A673 (cell line): ENCODE results near the gene PNKD. TPM values are rescaled to one million over a fixed set of nuclear protein-coding genes. Genes with fewer than 3 reads are reported as not detected.

Experiments
- BruUV-seq: library from RNA; stranded (reverse); fragments of 400-500 nt; replicated peaks from 2 replicates; lab custom pipeline; 2021; lab: Mats Ljungman, UMichigan
- CTCF ChIA-PET: fragments of 300-600 bp; sonication (Branson Sonifier 250); formaldehyde crosslinking; loops from one replicate; lab custom pipeline; 2022; ENCODE audit warnings: antibody characterized with exemption; lab: Charles Lee
- POLR2A ChIA-PET: fragments of 300-600 bp; sonication (Branson Sonifier 250); formaldehyde crosslinking; loops from one replicate; lab custom pipeline; 2022; ENCODE audit warnings: antibody characterized with exemption; ENCODE audit not compliant: low non-redundant PET; lab: Charles Lee
- DNase-seq: peaks from one replicate; pipeline ENCODE4 v3.0.0-alpha.2; 2015; ENCODE audit warnings: low spot score
- H3K27ac ChIP-seq: fragments of 200-600 bp; sonication (generic); 2 replicates; pipeline ENCODE4 v1.5.1; 2016; ENCODE audit warnings: mixed run types, low read depth, mild to moderate bottlenecking, mixed read lengths, antibody characterized with exemption, low read length; ENCODE audit not compliant: poor library complexity, severe bottlenecking
- H3K27me3 ChIP-seq: fragments of 200-600 bp; sonication (generic); replicated peaks from 2 replicates; pipeline ENCODE4 v1.6.1; 2017; ENCODE audit warnings: mixed run types, low read depth, mild to moderate bottlenecking, mixed read lengths, antibody characterized with exemption, low read length; ENCODE audit not compliant: insufficient read depth, poor library complexity
- H3K36me3 ChIP-seq: fragments of 200-600 bp; sonication (generic); 2 replicates; pipeline ENCODE4 v1.6.1; 2016; ENCODE audit warnings: mixed run types, mild to moderate bottlenecking, mixed read lengths, antibody characterized with exemption, low read length; ENCODE audit not compliant: insufficient read depth, poor library complexity, severe bottlenecking
- H3K4me1 ChIP-seq: fragments of 200-600 bp; sonication (generic); 2 replicates; pipeline ENCODE4 v1.6.1; 2017; ENCODE audit warnings: mixed run types, mild to moderate bottlenecking, mixed read lengths, antibody characterized with exemption, low read length; ENCODE audit not compliant: insufficient read depth, poor library complexity, severe bottlenecking
- H3K4me3 ChIP-seq: fragments of 200-600 bp; sonication (generic); 2 replicates; pipeline ENCODE4 v1.5.1; 2016; ENCODE audit warnings: low read depth, mixed run types, mild to moderate bottlenecking, mixed read lengths, low read length; ENCODE audit not compliant: poor library complexity, severe bottlenecking
- H3K9me3 ChIP-seq: fragments of 200-600 bp; sonication (generic); 2 replicates; pipeline ENCODE4 v1.6.1; 2016; ENCODE audit warnings: mixed run types, low read depth, mild to moderate bottlenecking, mixed read lengths, antibody characterized with exemption, low read length; ENCODE audit not compliant: poor library complexity, severe bottlenecking
- CTCF ChIP-seq: fragments of 300-800, 200-600 bp; sonication (generic); conservative IDR thresholded peaks from 2 replicates; pipeline ENCODE4 v1.5.1; 2017; ENCODE audit warnings: low read depth, mild to moderate bottlenecking, antibody characterized with exemption, low read length, moderate library complexity, mixed read lengths
- EZH2 ChIP-seq: fragments of 200-600 bp; sonication (generic); IDR thresholded peaks from 2 replicates; pipeline ENCODE4 v1.6.1; 2017; ENCODE audit warnings: borderline replicate concordance, low read depth, mild to moderate bottlenecking, mixed read lengths, antibody characterized with exemption, low read length; ENCODE audit not compliant: poor library complexity, severe bottlenecking
- intact Hi-C: fragments of 100-400 bp; cut with micrococcal nuclease; formaldehyde crosslinking; loops from one replicate; pipeline ENCODE4 v1.10.0; 2022; ENCODE audit not compliant: unreplicated experiment
- total RNA-seq: library from RNA; stranded (reverse); gene quantifications from 2 replicates; pipeline ENCODE4 v1.2.3, GENCODE V29; 2021

The PNKD gene
- total RNA-seq, 1 experiment from 2014 or later = 36.7 TPM

- no TSS peak for BruUV-seq
- POLR2A ChIA-PET = no interaction called here
- no peak for TF ChIP-seq EZH2
- no peak for TF ChIP-seq CTCF
- Histone ChIP-seq H3K4me1 (no peaks in the 10 kb centered on the region), H3K27ac (no peak overlapping the region), H3K27me3 (no peaks in the 10 kb centered on the region), H3K36me3 (peaks cover 84% of the 10 kb centered on the region), H3K4me3 (no peak overlapping the region), H3K9me3 (no peaks in the 10 kb centered on the region)
- CTCF ChIA-PET = no interaction called here
- intact Hi-C loops = no loop called here
- DNase-seq = no peak
Measured at GRCh38 chr2:218252509-218253231, 17.6 kb upstream of the PNKD start.

GRCh38 chr2:218253232-218253625 lies 17.1 kb upstream of the PNKD start:
- intact Hi-C loops = no loop called here
- BruUV-seq = no TSS peak
- Histone ChIP-seq H3K4me1 (no peaks in the 10 kb centered on the region), H3K9me3 (no peaks in the 10 kb centered on the region), H3K36me3 (peaks cover 78% of the 10 kb centered on the region), H3K4me3 (no peak overlapping the region), H3K27me3 (no peaks in the 10 kb centered on the region), H3K27ac (no peak overlapping the region)
- POLR2A ChIA-PET = no interaction called here
- no peak for TF ChIP-seq CTCF
- TF ChIP-seq EZH2 = no peak
- CTCF ChIA-PET = no interaction called here
- DNase-seq = no peak

- H3K9me3 ChIP-seq = no peaks in the 10 kb centered on the region
- no TSS peak for BruUV-seq
- no peak for TF ChIP-seq EZH2
- no peak overlapping the region for H3K4me3 ChIP-seq
- no peak for DNase-seq
- intact Hi-C loops = no loop called here
- peaks cover 56% of the 10 kb centered on the region for H3K36me3 ChIP-seq
- ChIA-PET CTCF (no interaction called here), POLR2A (no interaction called here)
- H3K4me1 ChIP-seq = peaks cover 2% of the 10 kb centered on the region
- no peak overlapping the region for H3K27ac ChIP-seq
- no peaks in the 10 kb centered on the region for H3K27me3 ChIP-seq
Measured at GRCh38 chr2:218255446-218255845, 14.9 kb upstream of the PNKD start.
